Heart left ventricle (tissue), 13 donors: ENCODE data around the gene ABHD16B.
A peak's percentile ranks its signal among the peaks of the same experiment; 100 is the strongest.

ENCODE experiments used
- POLR2A ChIP-seq, 2 donors: fragments of 450-650 bp; IDR thresholded peaks; one replicate each; pipeline ENCODE4 v1.6.1; 2017; ENCODE audit warnings: antibody characterized with exemption in 2 of 2, mild to moderate bottlenecking in 2 of 2, moderate library complexity in 2 of 2
- TF ChIP-seq, protein P1 (sequence below), 12 donors: fragments of 200-600 bp; sonication (generic) in 4 of 12; IDR thresholded peaks; one replicate each; pipeline versions ENCODE4 v1.5.0 to v1.8.0; 2018 to 2022; ENCODE audit warnings: antibody characterized with exemption in 12 of 12, mild to moderate bottlenecking in 5 of 12
- donor health status: ischemic (EF 13 %, LVEDD 7.1; RV severe dilation, severe dysfunction).
- donor health status: DM: no; HTN: yes; CAD: no.
- donor health status: DM: no; HTN: no; CAD: no.
- donor health status: ischemic (EF 25% LVEDD 6.9; RV normal size, moderate dysfunction).
- donor health status: ischemic (EF 25% LVEDD 5.7; RV mildly dilated, moderate dysfunction).
- donor health status: ischemic (EF 35%, LVEDD 5.7; RV mildly dilated, moderate dysfunction).
- donor health status: nonischemic (EF 11% LVEDD 7.7; RV severe dilation, severe dysfunction).
- donor health status: DM: yes; HTN: yes; CAD: no.
- donor health status: PGD.
- donor health status: ischemic (EF 29% LVEDD 5.4; RV normal size, mild dysfunction).
- donor health status: nonischemic (EF 23%, LVEDD 6.1; RV moderate dilation, normal function).

GRCh38 chr20:63844511-63844991 lies 16.7 kb upstream of the ABHD16B start:
- TF ChIP-seq, protein P1, sequence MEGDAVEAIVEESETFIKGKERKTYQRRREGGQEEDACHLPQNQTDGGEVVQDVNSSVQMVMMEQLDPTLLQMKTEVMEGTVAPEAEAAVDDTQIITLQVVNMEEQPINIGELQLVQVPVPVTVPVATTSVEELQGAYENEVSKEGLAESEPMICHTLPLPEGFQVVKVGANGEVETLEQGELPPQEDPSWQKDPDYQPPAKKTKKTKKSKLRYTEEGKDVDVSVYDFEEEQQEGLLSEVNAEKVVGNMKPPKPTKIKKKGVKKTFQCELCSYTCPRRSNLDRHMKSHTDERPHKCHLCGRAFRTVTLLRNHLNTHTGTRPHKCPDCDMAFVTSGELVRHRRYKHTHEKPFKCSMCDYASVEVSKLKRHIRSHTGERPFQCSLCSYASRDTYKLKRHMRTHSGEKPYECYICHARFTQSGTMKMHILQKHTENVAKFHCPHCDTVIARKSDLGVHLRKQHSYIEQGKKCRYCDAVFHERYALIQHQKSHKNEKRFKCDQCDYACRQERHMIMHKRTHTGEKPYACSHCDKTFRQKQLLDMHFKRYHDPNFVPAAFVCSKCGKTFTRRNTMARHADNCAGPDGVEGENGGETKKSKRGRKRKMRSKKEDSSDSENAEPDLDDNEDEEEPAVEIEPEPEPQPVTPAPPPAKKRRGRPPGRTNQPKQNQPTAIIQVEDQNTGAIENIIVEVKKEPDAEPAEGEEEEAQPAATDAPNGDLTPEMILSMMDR (IDR thresholded peaks at IDR 0.05): peak in 1 of 12 donors; percentile 6
- no peak for TF ChIP-seq POLR2A (IDR thresholded peaks at IDR 0.05)
